Measurements from ENCODE around the gene EFHB.

The EFHB gene

DNA sequence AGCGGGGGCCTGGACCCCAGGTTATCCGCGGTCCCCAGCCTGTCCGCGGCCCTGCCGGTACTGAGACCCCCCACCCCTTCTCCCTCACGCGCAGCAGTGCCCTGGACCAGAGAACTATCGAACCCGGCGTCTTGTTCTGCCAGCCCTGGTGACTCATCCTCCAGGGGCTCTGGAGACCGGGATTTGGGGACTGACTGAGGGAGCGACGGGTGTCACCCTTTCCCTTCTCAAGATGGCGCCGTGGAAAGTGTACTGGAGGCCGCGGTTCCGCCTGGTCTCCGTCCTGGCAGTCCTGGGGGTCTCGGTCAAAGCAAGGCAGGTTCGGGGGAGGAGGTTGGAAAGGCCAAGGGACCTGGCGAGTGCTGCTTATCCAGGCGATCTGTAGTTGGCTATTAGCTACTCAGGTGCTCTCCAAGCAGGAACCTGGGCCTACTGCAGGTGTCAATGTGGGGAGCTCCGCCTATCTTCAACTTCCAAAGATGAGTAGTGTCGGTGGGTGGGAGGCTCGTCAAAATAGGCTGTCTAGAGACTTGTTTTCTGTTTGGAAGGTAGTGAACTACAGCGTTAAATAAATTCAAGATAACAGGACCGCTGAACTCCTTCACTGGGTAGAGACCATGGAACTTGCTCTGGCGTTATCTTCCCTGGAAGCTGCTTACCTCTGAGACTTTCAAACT lies 13.7 kb upstream of the EFHB start:
- Histone ChIP-seq H3K27me3 (ENCODE audit: low read depth, low read length) (no peaks in the 10 kb centered on the region), H3K4me3 (ENCODE audit: low read depth in 1 of 2, low read length in 2 of 2) (peak overlapping the region; percentile 82 to 92), H3K9me3 (ENCODE audit: control insufficient read depth in 1 of 2, low read length in 2 of 2) (no peaks in the 10 kb centered on the region), H3K36me3 (ENCODE audit: control insufficient read depth in 1 of 2, insufficient read depth in 2 of 2, low read length in 2 of 2) (peaks cover 6 to 13% of the 10 kb centered on the region in 2 donors), H3K27ac (ENCODE audit: low read length) (peak overlapping the region; percentile 94), H3K4me1 (ENCODE audit: control insufficient read depth in 1 of 2, insufficient read depth in 2 of 2, low read length in 2 of 2) (peaks cover 14 to 29% of the 10 kb centered on the region in 2 donors)

- Histone ChIP-seq H3K9me3 (ENCODE audit: control insufficient read depth in 1 of 2, low read length in 2 of 2) (no peaks in the 10 kb centered on the region), H3K36me3 (ENCODE audit: control insufficient read depth in 1 of 2, insufficient read depth in 2 of 2, low read length in 2 of 2) (peaks cover 6 to 13% of the 10 kb centered on the region in 2 donors), H3K27ac (ENCODE audit: low read length) (peak within 1 kb of the TSS; percentile 98), H3K4me1 (ENCODE audit: control insufficient read depth in 1 of 2, insufficient read depth in 2 of 2, low read length in 2 of 2) (peaks cover 14 to 28% of the 10 kb centered on the region in 2 donors), H3K4me3 (ENCODE audit: low read depth in 1 of 2, low read length in 2 of 2) (peak within 1 kb of the TSS; percentile 82 to 92), H3K27me3 (ENCODE audit: low read depth, low read length) (no peaks in the 10 kb centered on the region)
Observed at GRCh38 chr3:19946832-19947548, 13.0 kb upstream of the EFHB start, which contains the start of gene RAB5A. TSS of gene RAB5A (plus strand) at chr3:19947097. CDS start at chr3:19950899, 3,802 bp downstream.

DNA sequence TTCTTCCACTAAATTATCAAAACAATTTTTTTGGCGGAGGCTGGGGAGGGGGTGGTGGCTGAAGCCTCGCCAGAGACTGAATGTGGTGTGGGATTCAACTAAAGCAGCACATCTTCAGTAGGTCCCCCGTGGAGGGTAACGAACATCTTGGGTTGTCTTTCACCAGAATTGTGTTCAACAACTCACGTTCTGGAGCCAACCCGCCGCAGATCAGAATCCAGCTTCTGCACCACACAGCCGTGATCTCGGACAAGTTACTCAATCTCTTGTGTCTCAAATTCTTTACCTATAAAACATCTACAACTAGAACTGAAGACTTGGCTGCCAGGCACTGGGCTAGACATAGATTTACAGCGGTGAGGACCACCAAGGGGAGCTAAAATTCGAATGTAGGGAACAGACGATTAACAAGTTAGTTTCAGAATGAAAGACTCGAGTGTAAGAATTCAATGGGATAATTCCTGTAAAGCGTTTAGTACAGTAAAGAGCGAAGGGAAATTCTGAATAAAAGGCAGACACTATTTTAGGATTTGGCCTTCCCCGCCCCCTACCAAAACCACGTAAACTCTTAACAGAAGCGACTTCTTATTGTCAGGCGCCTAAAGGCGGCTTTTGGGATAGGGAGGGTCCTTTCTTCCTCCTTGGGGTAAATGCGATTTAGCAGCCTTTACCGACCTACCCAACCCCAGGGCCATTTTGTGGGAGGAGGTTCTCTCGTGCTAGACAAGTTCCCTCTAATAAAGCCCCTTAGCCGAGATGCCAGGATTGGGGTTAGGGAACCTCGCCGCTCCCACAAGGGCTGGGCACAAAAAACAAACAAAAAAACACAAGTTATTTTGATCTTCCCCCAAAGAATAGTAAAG lies 12.2 kb upstream of the EFHB start:
- Histone ChIP-seq H3K27me3 (ENCODE audit: low read depth, low read length) (no peaks in the 10 kb centered on the region), H3K9me3 (ENCODE audit: control insufficient read depth in 1 of 2, low read length in 2 of 2) (no peaks in the 10 kb centered on the region), H3K4me1 (ENCODE audit: control insufficient read depth in 1 of 2, insufficient read depth in 2 of 2, low read length in 2 of 2) (peaks cover 14 to 22% of the 10 kb centered on the region in 2 donors), H3K27ac (ENCODE audit: low read length) (peak overlapping the region; percentile 98), H3K36me3 (ENCODE audit: control insufficient read depth in 1 of 2, insufficient read depth in 2 of 2, low read length in 2 of 2) (peaks cover 6% of the 10 kb centered on the region in 2 donors), H3K4me3 (ENCODE audit: low read depth in 1 of 2, low read length in 2 of 2) (peak overlapping the region; percentile 82 to 92)

GRCh38 chr3:19945534-19945933 lies 11.5 kb upstream of the EFHB start:
- Histone ChIP-seq H3K4me1 (ENCODE audit: control insufficient read depth in 1 of 2, insufficient read depth in 2 of 2, low read length in 2 of 2) (peaks cover 14 to 22% of the 10 kb centered on the region in 2 donors), H3K27ac (ENCODE audit: low read length) (peak overlapping the region; percentile 98), H3K27me3 (ENCODE audit: low read depth, low read length) (no peaks in the 10 kb centered on the region)

GRCh38 chr3:19940643-19941042 lies 6.6 kb upstream of the EFHB start:
- no peaks in the 10 kb centered on the region for H3K9me3 ChIP-seq (ENCODE audit: control insufficient read depth in 1 of 2, low read length in 2 of 2)
- no peaks in the 10 kb centered on the region for H3K27me3 ChIP-seq (ENCODE audit: low read depth, low read length)
- H3K27ac ChIP-seq (ENCODE audit: low read length) = no peak overlapping the region
- no peaks in the 10 kb centered on the region for H3K36me3 ChIP-seq (ENCODE audit: control insufficient read depth in 1 of 2, insufficient read depth in 2 of 2, low read length in 2 of 2)
- H3K4me3 ChIP-seq (ENCODE audit: low read depth in 1 of 2, low read length in 2 of 2) = no peak overlapping the region
- H3K4me1 ChIP-seq (ENCODE audit: control insufficient read depth in 1 of 2, insufficient read depth in 2 of 2, low read length in 2 of 2) = peaks cover 0 to under 1% of the 10 kb centered on the region in 2 donors

More at GRCh38 chr3:19945534-19945933, 11.5 kb upstream of the EFHB start:
- peak overlapping the region in 1 of 2 donors; percentile 82 for H3K4me3 ChIP-seq (ENCODE audit: low read depth in 1 of 2, low read length in 2 of 2)
- no peaks in the 10 kb centered on the region for H3K9me3 ChIP-seq (ENCODE audit: control insufficient read depth in 1 of 2, low read length in 2 of 2)
- peaks cover 0 to 6% of the 10 kb centered on the region in 2 donors for H3K36me3 ChIP-seq (ENCODE audit: control insufficient read depth in 1 of 2, insufficient read depth in 2 of 2, low read length in 2 of 2)

DNA sequence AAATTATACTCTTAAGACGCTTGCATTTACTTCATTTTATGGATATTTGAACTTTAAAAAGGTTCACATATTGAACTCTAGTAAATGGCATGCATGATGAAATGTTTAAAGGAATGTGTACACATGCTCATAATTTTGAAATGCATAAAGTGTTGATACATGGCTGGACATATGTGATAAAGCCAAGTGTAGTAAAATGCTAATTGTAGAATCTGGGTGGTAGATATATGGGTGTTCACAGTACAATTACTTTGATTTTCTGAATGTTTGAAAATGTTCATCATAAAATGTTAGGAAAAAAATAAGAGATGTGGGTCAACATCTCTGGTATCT lies 4.2 kb upstream of the EFHB start:
- H3K4me1 ChIP-seq (ENCODE audit: control insufficient read depth in 1 of 2, insufficient read depth in 2 of 2, low read length in 2 of 2) = no peaks in the 10 kb centered on the region
- H3K36me3 ChIP-seq (ENCODE audit: control insufficient read depth in 1 of 2, insufficient read depth in 2 of 2, low read length in 2 of 2) = no peaks in the 10 kb centered on the region
- no peak overlapping the region for H3K27ac ChIP-seq (ENCODE audit: low read length)
- H3K27me3 ChIP-seq (ENCODE audit: low read depth, low read length) = no peaks in the 10 kb centered on the region
- H3K4me3 ChIP-seq (ENCODE audit: low read depth in 1 of 2, low read length in 2 of 2) = no peak overlapping the region
- no peaks in the 10 kb centered on the region for H3K9me3 ChIP-seq (ENCODE audit: control insufficient read depth in 1 of 2, low read length in 2 of 2)

- no peak overlapping the region for H3K27ac ChIP-seq (ENCODE audit: low read length)
- H3K9me3 ChIP-seq (ENCODE audit: control insufficient read depth in 1 of 2, low read length in 2 of 2) = no peaks in the 10 kb centered on the region
- no peaks in the 10 kb centered on the region for H3K4me1 ChIP-seq (ENCODE audit: control insufficient read depth in 1 of 2, insufficient read depth in 2 of 2, low read length in 2 of 2)
- H3K4me3 ChIP-seq (ENCODE audit: low read depth in 1 of 2, low read length in 2 of 2) = no peak overlapping the region
- no peaks in the 10 kb centered on the region for H3K27me3 ChIP-seq (ENCODE audit: low read depth, low read length)
- H3K36me3 ChIP-seq (ENCODE audit: control insufficient read depth in 1 of 2, insufficient read depth in 2 of 2, low read length in 2 of 2) = no peaks in the 10 kb centered on the region
Observed at GRCh38 chr3:19937459-19938294, 3.7 kb upstream of the EFHB start.

DNA sequence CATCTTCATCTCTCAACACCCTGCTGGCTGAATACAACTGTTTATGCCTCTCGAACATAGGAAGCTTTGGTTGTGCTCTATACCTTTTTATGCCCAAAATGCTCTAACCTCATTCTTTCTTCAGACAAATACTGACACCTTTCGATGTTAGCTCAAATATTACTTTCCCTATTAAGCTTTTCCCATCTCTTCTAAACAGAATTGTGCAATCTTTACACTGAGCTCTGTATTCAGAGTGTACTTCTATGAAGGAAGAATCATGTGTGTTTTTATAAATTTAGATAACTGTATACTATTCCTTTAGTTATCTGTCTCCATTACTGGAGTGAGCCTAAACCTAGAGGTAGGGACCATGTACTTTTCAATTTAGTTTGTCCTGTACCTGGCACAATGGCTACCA lies 1.6 kb downstream of the EFHB start:
- Histone ChIP-seq H3K9me3 (ENCODE audit: control insufficient read depth in 1 of 2, low read length in 2 of 2) (no peaks in the 10 kb centered on the region), H3K27ac (ENCODE audit: low read length) (no peak overlapping the region), H3K27me3 (ENCODE audit: low read depth, low read length) (no peaks in the 10 kb centered on the region), H3K36me3 (ENCODE audit: control insufficient read depth in 1 of 2, insufficient read depth in 2 of 2, low read length in 2 of 2) (no peaks in the 10 kb centered on the region), H3K4me3 (ENCODE audit: low read depth in 1 of 2, low read length in 2 of 2) (no peak overlapping the region), H3K4me1 (ENCODE audit: control insufficient read depth in 1 of 2, insufficient read depth in 2 of 2, low read length in 2 of 2) (no peaks in the 10 kb centered on the region)

DNA sequence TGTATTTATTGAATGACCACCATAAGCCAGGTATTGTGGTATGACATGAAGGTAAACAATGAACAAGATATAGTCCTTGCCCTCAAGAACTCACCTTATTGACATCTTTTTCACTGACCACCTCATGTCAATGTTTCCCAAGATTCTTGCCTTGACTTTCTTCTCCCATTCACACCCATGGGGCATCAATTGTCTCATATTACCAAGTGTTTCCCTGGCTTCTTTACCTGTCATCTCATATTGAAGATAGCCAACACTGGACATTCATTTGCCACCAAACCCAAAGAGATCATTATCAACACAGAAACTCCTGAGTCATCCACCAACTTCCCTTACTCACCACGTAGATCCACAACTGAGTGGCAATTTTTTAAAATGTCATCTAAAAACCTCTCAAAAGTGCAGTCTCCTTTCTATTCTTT lies 2.2 kb downstream of the EFHB start:
- Histone ChIP-seq H3K27me3 (ENCODE audit: low read depth, low read length) (no peaks in the 10 kb centered on the region), H3K4me1 (ENCODE audit: control insufficient read depth in 1 of 2, insufficient read depth in 2 of 2, low read length in 2 of 2) (no peaks in the 10 kb centered on the region), H3K9me3 (ENCODE audit: control insufficient read depth in 1 of 2, low read length in 2 of 2) (no peaks in the 10 kb centered on the region), H3K4me3 (ENCODE audit: low read depth in 1 of 2, low read length in 2 of 2) (no peak overlapping the region), H3K27ac (ENCODE audit: low read length) (no peak overlapping the region), H3K36me3 (ENCODE audit: control insufficient read depth in 1 of 2, insufficient read depth in 2 of 2, low read length in 2 of 2) (no peaks in the 10 kb centered on the region)

DNA sequence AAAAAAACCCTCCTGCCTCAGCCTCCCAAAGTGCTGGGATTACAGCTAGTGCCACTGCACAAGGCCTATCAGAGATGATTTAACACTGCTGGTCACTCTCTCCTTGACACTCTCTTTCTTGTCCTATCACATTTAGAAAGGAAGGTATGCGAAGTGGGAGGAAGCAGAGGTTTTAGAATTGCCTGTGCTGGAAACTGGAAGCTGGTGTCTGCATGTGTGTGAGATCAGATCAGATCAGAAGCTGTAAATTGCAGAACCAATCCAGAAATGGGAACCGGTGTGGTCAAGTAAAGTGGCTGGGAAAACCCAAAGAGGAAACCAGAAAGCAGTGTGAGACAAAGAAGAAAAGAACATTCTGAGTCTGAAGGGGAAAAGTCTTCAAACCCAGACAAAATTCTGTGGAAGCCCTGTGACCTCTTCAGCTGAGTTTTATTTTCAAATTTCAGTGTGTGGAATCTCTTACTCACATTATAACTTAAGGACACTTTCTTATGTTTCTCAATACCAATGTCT lies 2.8 kb downstream of the EFHB start:
- no peak overlapping the region for H3K27ac ChIP-seq (ENCODE audit: low read length)
- no peak overlapping the region for H3K4me3 ChIP-seq (ENCODE audit: low read depth in 1 of 2, low read length in 2 of 2)
- no peaks in the 10 kb centered on the region for H3K4me1 ChIP-seq (ENCODE audit: control insufficient read depth in 1 of 2, insufficient read depth in 2 of 2, low read length in 2 of 2)
- no peaks in the 10 kb centered on the region for H3K27me3 ChIP-seq (ENCODE audit: low read depth, low read length)
- H3K36me3 ChIP-seq (ENCODE audit: control insufficient read depth in 1 of 2, insufficient read depth in 2 of 2, low read length in 2 of 2) = no peaks in the 10 kb centered on the region
- no peaks in the 10 kb centered on the region for H3K9me3 ChIP-seq (ENCODE audit: control insufficient read depth in 1 of 2, low read length in 2 of 2)
